Mesenchymal stem cell (in vitro differentiated cells and primary cell): ENCODE measurements around the gene MECP2.
A peak's percentile ranks its signal among the peaks of the same experiment; 100 is the strongest.

Experiments
- DNase-seq: peaks from one replicate; pipeline ENCODE4 v3.0.0-alpha.2; 2013
- H2AFZ ChIP-seq: one replicate; pipeline ENCODE4 v1.6.1; 2013; ENCODE audit warnings: low read depth, mild to moderate bottlenecking, control low read depth, inconsistent platforms, low read length, moderate library complexity
- H2AK5ac ChIP-seq: 2 replicates; pipeline ENCODE4 v1.6.1; 2013; ENCODE audit warnings: low read length, moderate library complexity, mild to moderate bottlenecking, inconsistent platforms; ENCODE audit not compliant: severe bottlenecking
- H2BK120ac ChIP-seq: one replicate; pipeline ENCODE4 v1.6.1; 2013; ENCODE audit warnings: low read depth, mild to moderate bottlenecking, inconsistent platforms, low read length, moderate library complexity
- H2BK12ac ChIP-seq, 2 experiments: one replicate each; pipeline ENCODE4 v1.6.1; 2013; ENCODE audit warnings: inconsistent platforms in 2 of 2, low read length in 2 of 2, mild to moderate bottlenecking in 2 of 2, moderate library complexity in 2 of 2, control low read depth in 1 of 2
- H2BK15ac ChIP-seq: one replicate; pipeline ENCODE4 v1.6.1; 2013; ENCODE audit warnings: mild to moderate bottlenecking, low read depth, inconsistent platforms; ENCODE audit not compliant: poor library complexity, severe bottlenecking
- H2BK5ac ChIP-seq: 2 replicates; pipeline ENCODE4 v1.6.1; 2013; ENCODE audit warnings: low read depth, mild to moderate bottlenecking, low read length, control low read depth, inconsistent platforms; ENCODE audit not compliant: poor library complexity, severe bottlenecking
- H3K14ac ChIP-seq, 2 experiments: one replicate each; pipeline ENCODE4 v1.6.1; 2013; ENCODE audit warnings: inconsistent platforms in 2 of 2, low read length in 2 of 2, control low read depth in 1 of 2, mild to moderate bottlenecking in 1 of 2, moderate library complexity in 1 of 2
- H3K18ac ChIP-seq, 2 experiments: one replicate each; pipeline ENCODE4 v1.6.1; 2013; ENCODE audit warnings: inconsistent platforms in 2 of 2, low read length in 2 of 2, control low read depth in 1 of 2, low read depth in 1 of 2, mild to moderate bottlenecking in 1 of 2
- H3K23ac ChIP-seq, 2 experiments: one replicate each; pipeline ENCODE4 v1.6.1; 2013; ENCODE audit warnings: inconsistent platforms in 2 of 2, low read length in 2 of 2, mild to moderate bottlenecking in 2 of 2, moderate library complexity in 2 of 2, control low read depth in 1 of 2
- H3K27ac ChIP-seq: 2 replicates; pipeline ENCODE4 v1.5.1; 2013; ENCODE audit warnings: mild to moderate bottlenecking, moderate library complexity, low read length, control low read depth, inconsistent platforms; ENCODE audit not compliant: poor library complexity, severe bottlenecking
- H3K27me3 ChIP-seq, 2 experiments: 2 replicates each; pipeline versions ENCODE4 v1.6.1 to v1.7.0; 2013; ENCODE audit warnings: low read length in 2 of 2, mild to moderate bottlenecking in 2 of 2, moderate library complexity in 2 of 2, control low read depth in 1 of 2, inconsistent platforms in 1 of 2; ENCODE audit not compliant: control insufficient read depth in 1 of 2, insufficient read depth in 1 of 2
- H3K36me3 ChIP-seq, 2 experiments: 2 replicates each; pipeline versions ENCODE4 v1.6.1 to v1.7.0; 2013; ENCODE audit warnings: low read length in 2 of 2, control low read depth in 1 of 2, inconsistent platforms in 1 of 2, low read depth in 1 of 2, mild to moderate bottlenecking in 1 of 2; ENCODE audit not compliant: insufficient read depth in 2 of 2, control insufficient read depth in 1 of 2
- H3K4ac ChIP-seq, 2 experiments: one replicate each; pipeline ENCODE4 v1.6.1; 2013; ENCODE audit warnings: inconsistent platforms in 2 of 2, low read length in 2 of 2, mild to moderate bottlenecking in 2 of 2, moderate library complexity in 2 of 2, control low read depth in 1 of 2, low read depth in 1 of 2
- H3K4me1 ChIP-seq: 2 replicates; pipeline ENCODE4 v1.6.1; 2013; ENCODE audit warnings: low read depth, low read length, control low read depth; ENCODE audit not compliant: control insufficient read depth, insufficient read depth
- H3K4me2 ChIP-seq: 2 replicates; pipeline ENCODE4 v1.6.1; 2013; ENCODE audit warnings: low read length, mild to moderate bottlenecking, inconsistent platforms; ENCODE audit not compliant: poor library complexity, severe bottlenecking
- H3K4me3 ChIP-seq, 2 experiments: 2 replicates each; pipeline versions ENCODE4 v1.5.1 to v1.7.0; 2013; ENCODE audit warnings: low read length in 2 of 2, mild to moderate bottlenecking in 2 of 2, control low read depth in 1 of 2, low read depth in 1 of 2; ENCODE audit not compliant: insufficient read depth in 1 of 2
- H3K79me1 ChIP-seq: replicated peaks from 2 replicates; pipeline ENCODE4 v1.6.1; 2013; ENCODE audit warnings: mild to moderate bottlenecking, control low read depth, low read length, inconsistent platforms; ENCODE audit not compliant: poor library complexity, severe bottlenecking
- H3K9ac ChIP-seq: 2 replicates; pipeline ENCODE4 v1.7.0; 2013; ENCODE audit warnings: mild to moderate bottlenecking, low read length, moderate library complexity
- H3K9me3 ChIP-seq: 2 replicates; pipeline ENCODE4 v1.7.0; 2013; ENCODE audit warnings: mild to moderate bottlenecking, low read length; ENCODE audit not compliant: control insufficient read depth
- H4K8ac ChIP-seq: one replicate; pipeline ENCODE4 v1.6.1; 2013; ENCODE audit warnings: inconsistent platforms, mild to moderate bottlenecking, low read length, moderate library complexity
- H4K91ac ChIP-seq: one replicate; pipeline ENCODE4 v1.6.1; 2013; ENCODE audit warnings: mild to moderate bottlenecking, low read length, inconsistent platforms
- WGBS: methylation state at CpG from one replicate; pipeline ENCODE4 v1.1.7; 2013; ENCODE audit warnings: mixed read lengths; 5-methylcytosine and 5-hydroxymethylcytosine counted together

Gene MECP2

DNA sequence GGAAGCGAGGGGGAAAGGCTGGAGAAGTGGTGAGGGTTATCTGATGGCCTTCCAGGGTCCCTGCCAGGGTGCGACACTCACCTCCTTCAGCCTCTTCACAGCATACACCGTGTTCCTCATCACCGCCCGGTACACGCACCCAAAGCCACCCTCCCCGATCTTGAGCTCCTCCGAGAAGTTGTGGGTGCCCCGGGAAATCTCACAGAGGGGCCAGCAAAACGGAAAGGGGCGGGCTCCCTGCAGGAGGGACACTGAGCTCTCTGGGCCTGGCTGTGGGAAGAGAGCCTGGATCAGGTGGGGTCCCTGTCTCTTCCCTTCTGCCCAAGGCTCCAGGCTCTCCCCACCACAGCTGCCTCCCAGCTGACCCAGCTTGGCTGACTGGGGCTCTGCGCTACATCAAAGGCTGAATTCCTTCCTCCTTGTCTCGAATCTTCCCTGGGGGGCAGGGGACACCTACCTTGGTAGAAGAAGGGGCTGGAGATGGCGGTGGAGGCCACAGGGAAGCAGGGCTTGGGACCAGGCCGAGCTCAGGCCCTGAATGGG, 78.9 kb downstream of the MECP2 start:
- H3K27ac ChIP-seq = peak overlapping the region; percentile 54
- WGBS = 70% methylated on average over 10 of the region's 15 CpGs

DNA sequence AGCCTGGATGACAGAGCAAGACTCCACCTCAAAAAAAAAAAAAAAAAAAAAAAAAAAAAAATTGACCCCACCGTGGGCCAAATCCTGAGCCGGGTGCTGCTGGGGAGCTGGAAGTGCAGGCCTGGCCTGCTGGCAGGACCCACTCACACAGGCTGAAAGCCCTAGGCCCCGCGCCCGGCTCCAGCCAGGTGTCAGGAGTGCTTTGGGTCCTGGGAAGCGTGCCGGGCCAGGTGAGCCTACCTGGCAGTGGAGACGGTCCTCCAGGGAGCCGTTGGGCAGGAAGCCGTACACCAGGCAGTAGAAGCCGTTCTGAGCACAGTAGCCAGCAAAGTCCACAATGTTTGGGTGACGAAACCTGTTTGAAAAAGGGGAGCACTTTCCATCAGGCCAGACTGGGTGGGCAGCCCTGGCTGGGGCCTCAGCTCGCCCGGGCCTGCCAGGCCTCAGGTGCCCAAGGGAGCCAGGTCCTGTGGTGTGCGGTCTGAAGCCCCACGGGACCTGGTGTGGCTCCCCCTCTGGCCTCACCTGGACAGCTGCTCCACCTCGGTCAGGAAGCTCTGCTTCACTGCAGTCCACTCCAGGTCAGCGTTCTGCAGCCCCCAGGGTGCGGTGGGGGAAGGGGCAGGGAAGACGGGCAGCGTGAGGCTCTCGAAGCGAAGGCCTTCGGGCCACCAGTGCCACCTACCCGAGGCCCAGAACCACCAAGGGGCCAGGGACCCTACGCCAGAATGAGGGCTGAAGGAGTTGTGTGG, 79.6 kb downstream of the MECP2 start:
- H3K79me1 ChIP-seq = peaks cover 11% of the 10 kb centered on the region
- H2BK15ac ChIP-seq = no peak overlapping the region
- peaks cover 34 to 52% of the 10 kb centered on the region in 2 experiments for H3K36me3 ChIP-seq
- H3K27me3 ChIP-seq = peaks cover 0 to 10% of the 10 kb centered on the region in 2 experiments
- no peak overlapping the region for H3K14ac ChIP-seq
- H3K4me2 ChIP-seq = peak overlapping the region; percentile 81
- peak overlapping the region; percentile 88 for H3K9ac ChIP-seq
- H3K4me3 ChIP-seq = peak overlapping the region; percentile 30 to 76
- H2AK5ac ChIP-seq = no peak overlapping the region
- no peak overlapping the region for H3K18ac ChIP-seq
- H2BK12ac ChIP-seq = no peak overlapping the region
- H2BK5ac ChIP-seq = no peak overlapping the region
- no peak overlapping the region for H2AFZ ChIP-seq
- H2BK120ac ChIP-seq = no peak overlapping the region
- H3K9me3 ChIP-seq = no peaks in the 10 kb centered on the region
- H3K23ac ChIP-seq = no peak overlapping the region
- H3K4ac ChIP-seq = peak overlapping the region in 1 of 2 experiments; percentile 49
- DNase-seq = no peak
- H3K4me1 ChIP-seq = peaks cover 35% of the 10 kb centered on the region
- WGBS = 96% methylated on average over 21 of the region's 26 CpGs
- peak overlapping the region; percentile 27 for H4K91ac ChIP-seq
- H4K8ac ChIP-seq = no peak overlapping the region
- no peak overlapping the region for H3K27ac ChIP-seq

More for the DNA sequence above, 78.9 kb downstream of the MECP2 start:
- Histone ChIP-seq H4K91ac (peak overlapping the region; percentile 92), H2BK120ac (no peak overlapping the region), H3K27me3 (peaks cover 0 to 10% of the 10 kb centered on the region in 2 experiments), H4K8ac (peak overlapping the region; percentile 76), H3K18ac (peak overlapping the region in 1 of 2 experiments; percentile 98), H3K4me3 (peak overlapping the region; percentile 67 to 76), H3K14ac (peak overlapping the region in 1 of 2 experiments; percentile 86), H3K4me1 (peaks cover 33% of the 10 kb centered on the region), H3K36me3 (peaks cover 34 to 49% of the 10 kb centered on the region in 2 experiments), H2BK12ac (peak overlapping the region in 1 of 2 experiments; percentile 39), H2AK5ac (no peak overlapping the region), H3K4ac (peak overlapping the region; percentile 54 to 94), H3K4me2 (peak overlapping the region; percentile 81), H3K23ac (no peak overlapping the region), H3K9me3 (no peaks in the 10 kb centered on the region), H2BK5ac (peak overlapping the region; percentile 9), H3K9ac (peak overlapping the region; percentile 88), H2BK15ac (no peak overlapping the region), H2AFZ (no peak overlapping the region), H3K79me1 (peaks cover 12% of the 10 kb centered on the region)
- no peak for DNase-seq

DNA sequence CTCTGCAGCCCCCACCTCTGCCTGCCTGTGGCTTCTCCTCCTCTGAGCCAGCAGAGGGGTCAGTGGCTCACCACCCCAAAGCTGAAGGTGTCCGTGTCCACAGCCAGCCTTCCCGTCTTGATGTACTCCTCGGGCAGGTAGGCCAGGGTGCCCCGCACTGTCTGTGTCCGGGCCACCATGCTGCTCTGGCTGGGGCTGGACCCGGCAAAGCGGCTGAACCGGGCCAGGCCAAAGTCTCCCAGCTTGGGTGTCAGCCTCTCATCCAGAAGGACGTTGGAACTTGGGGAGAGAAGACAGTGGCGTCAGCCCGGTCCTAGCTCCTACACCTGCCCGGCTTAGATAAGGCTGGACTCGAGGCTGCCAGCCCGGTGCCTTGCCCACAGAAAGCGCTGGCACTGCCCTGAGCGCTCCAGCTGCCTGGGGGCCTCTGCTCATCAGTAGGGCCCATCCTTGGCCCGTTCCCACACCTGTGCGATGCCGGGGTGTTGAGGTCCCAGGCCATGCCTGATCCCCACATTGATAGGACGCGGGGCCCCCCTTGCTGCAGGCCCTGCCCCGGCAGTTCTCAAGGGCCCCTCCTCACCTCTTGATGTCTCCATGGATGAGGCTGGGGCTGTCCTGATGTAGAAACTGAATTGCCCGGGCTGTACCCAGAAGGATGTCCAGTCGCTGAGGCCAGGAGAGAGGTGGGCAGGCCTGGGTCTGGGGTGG, 81.0 kb downstream of the MECP2 start:
- no peak overlapping the region for H2AFZ ChIP-seq
- H2BK15ac ChIP-seq = no peak overlapping the region
- DNase-seq = no peak
- peaks cover 31% of the 10 kb centered on the region for H3K4me1 ChIP-seq
- H3K9me3 ChIP-seq = no peaks in the 10 kb centered on the region
- no peak overlapping the region for H3K23ac ChIP-seq
- H4K8ac ChIP-seq = no peak overlapping the region
- no peak overlapping the region for H2BK12ac ChIP-seq
- no peak overlapping the region for H3K14ac ChIP-seq
- no peak overlapping the region for H2BK5ac ChIP-seq
- H3K36me3 ChIP-seq = peaks cover 45 to 62% of the 10 kb centered on the region in 2 experiments
- no peak overlapping the region for H2BK120ac ChIP-seq
- no peak overlapping the region for H2AK5ac ChIP-seq
- 93% methylated on average over 17 of the region's 24 CpGs for WGBS
- H3K27me3 ChIP-seq = peaks cover 0 to 6% of the 10 kb centered on the region in 2 experiments
- H3K79me1 ChIP-seq = peaks cover 12% of the 10 kb centered on the region
- no peak overlapping the region for H3K4me3 ChIP-seq
- no peak overlapping the region for H4K91ac ChIP-seq
- no peak overlapping the region for H3K4ac ChIP-seq
- H3K9ac ChIP-seq = no peak overlapping the region
- H3K18ac ChIP-seq = no peak overlapping the region
- H3K4me2 ChIP-seq = no peak overlapping the region
- H3K27ac ChIP-seq = no peak overlapping the region
